ENCODE data around the gene SAYSD1. TPM values are rescaled to one million over a fixed set of nuclear protein-coding genes. Genes with fewer than 3 reads are reported as not detected.

Gene SAYSD1
- total and polyA plus RNA-seq, 9 of the 15 experiments (the other 6 are each of a cell fraction or from before 2014, with no cell fraction given), result 3.5 to 19.1 (median 12.4) TPM

DNA sequence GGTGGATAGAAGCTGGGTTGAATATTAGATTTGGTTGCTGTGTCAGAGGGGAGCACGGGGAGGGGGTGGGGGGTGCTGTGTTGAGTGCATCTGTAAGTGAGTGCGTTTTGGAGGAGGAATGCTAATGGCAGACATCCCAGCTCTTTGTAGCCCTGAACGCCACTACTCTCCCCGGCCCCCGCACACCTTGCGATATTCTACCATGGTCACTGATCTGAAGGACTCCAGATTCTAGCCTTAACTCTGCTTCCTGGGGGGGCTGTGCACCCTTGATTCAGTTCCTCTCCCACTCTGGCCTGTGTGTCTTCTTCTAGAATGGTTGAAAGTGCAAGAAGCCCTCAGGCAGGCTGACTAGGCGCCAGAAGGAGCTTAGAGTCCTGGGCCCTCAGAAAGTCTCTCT lies 59.3 kb downstream of the SAYSD1 start:
- peaks cover 24 to 62% of the 10 kb centered on the region in 2 experiments for H3K27me3 ChIP-seq (ENCODE audit: control insufficient read depth in 2 of 2, insufficient read depth in 2 of 2, low read length in 2 of 2)
- no peaks in the 10 kb centered on the region for H3K79me2 ChIP-seq (ENCODE audit: control insufficient read depth, insufficient read depth, low read length)
- no peak for DNase-seq (ENCODE audit: extremely low read depth in 1 of 4, low spot score in 3 of 4)
- H3K27ac ChIP-seq (ENCODE audit: extremely low read depth, low read depth, low read length), result no peak overlapping the region
- peaks cover 22% of the 10 kb centered on the region for H4K20me1 ChIP-seq (replicated peaks; ENCODE audit: control insufficient read depth, insufficient read depth, low read length)
- no TSS peak for BruUV-seq (replicated peaks)
- WGBS (ENCODE audit: insufficient coverage, low coverage, missing lambda C conversion rate), result 0% methylated on average over 7 of the region's 7 CpGs
- intact Hi-C loops (cut with micrococcal nuclease), result no loop called here
- POLR2A ChIA-PET, result interaction anchor here (0.7 to 1.4 kb wide), 3 partner anchors 11 to 577 kb away, joined by 3 to 6 read pairs (median 3); no protein-coding TSS in a partner anchor
- CTCF ChIA-PET (ENCODE audit: low intra/inter-chr PET ratio), result no interaction called here
- no peak overlapping the region for H3K4me2 ChIP-seq (ENCODE audit: insufficient read depth, low read length)
- H2AFZ ChIP-seq (ENCODE audit: low read depth, low read length), result no peak overlapping the region
- H3K9ac ChIP-seq (ENCODE audit: insufficient read depth in 1 of 2, low read depth in 2 of 2, low read length in 2 of 2), result no peak overlapping the region
- no peak for ATAC-seq
- H3K9me1 ChIP-seq (ENCODE audit: control insufficient read depth, insufficient read depth, low read length), result no peaks in the 10 kb centered on the region
- no peak overlapping the region for H3K4me3 ChIP-seq
- no peak for FAIRE-seq
- H3K4me1 ChIP-seq (replicated peaks in 1 of 2; ENCODE audit: control insufficient read depth in 2 of 2, insufficient read depth in 2 of 2, low read length in 2 of 2), result no peaks in the 10 kb centered on the region; a peak in 1 of 5 replicates
- H3K9me3 ChIP-seq (replicated peaks; ENCODE audit: control insufficient read depth, insufficient read depth, low read depth, low read length), result no peaks in the 10 kb centered on the region
- in situ Hi-C loops (cut with MboI), result no loop called here
- no peaks in the 10 kb centered on the region for H3K36me3 ChIP-seq (ENCODE audit: control insufficient read depth, insufficient read depth, low read length)
- TF ChIP-seq RFX5 (IDR thresholded peaks at IDR 0.05; ENCODE audit: low read depth, low read length) (no peak), SIX5 (IDR thresholded peaks at IDR 0.05; ENCODE audit: borderline replicate concordance in 1 of 2, insufficient read depth in 1 of 2, low read depth in 1 of 2, low read length in 2 of 2) (no peak)

GRCh38 chr6:39054577-39055142 lies 60.3 kb downstream of the SAYSD1 start:
- peaks cover 23% of the 10 kb centered on the region for H4K20me1 ChIP-seq (replicated peaks; ENCODE audit: control insufficient read depth, insufficient read depth, low read length)
- TF ChIP-seq, protein P1, sequence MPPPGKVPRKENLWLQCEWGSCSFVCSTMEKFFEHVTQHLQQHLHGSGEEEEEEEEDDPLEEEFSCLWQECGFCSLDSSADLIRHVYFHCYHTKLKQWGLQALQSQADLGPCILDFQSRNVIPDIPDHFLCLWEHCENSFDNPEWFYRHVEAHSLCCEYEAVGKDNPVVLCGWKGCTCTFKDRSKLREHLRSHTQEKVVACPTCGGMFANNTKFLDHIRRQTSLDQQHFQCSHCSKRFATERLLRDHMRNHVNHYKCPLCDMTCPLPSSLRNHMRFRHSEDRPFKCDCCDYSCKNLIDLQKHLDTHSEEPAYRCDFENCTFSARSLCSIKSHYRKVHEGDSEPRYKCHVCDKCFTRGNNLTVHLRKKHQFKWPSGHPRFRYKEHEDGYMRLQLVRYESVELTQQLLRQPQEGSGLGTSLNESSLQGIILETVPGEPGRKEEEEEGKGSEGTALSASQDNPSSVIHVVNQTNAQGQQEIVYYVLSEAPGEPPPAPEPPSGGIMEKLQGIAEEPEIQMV (tag; conservative IDR thresholded peaks at IDR 0.05; ENCODE audit: low read depth), result no peak
- TF ChIP-seq HMGN3 (IDR thresholded peaks at IDR 0.05; ENCODE audit: borderline replicate concordance, extremely low read depth, insufficient read length, low read depth, low read length), result no peak
- TF ChIP-seq ZNF589 (CRISPR knock-in tag; IDR thresholded peaks at IDR 0.05; ENCODE audit: low read depth), result no peak
- TF ChIP-seq RBBP5 (IDR thresholded peaks at IDR 0.05; ENCODE audit: borderline replicate concordance, insufficient read depth, low read length, poor library complexity, severe bottlenecking), result no peak
- TF ChIP-seq KAT2B (IDR thresholded peaks at IDR 0.05; ENCODE audit: low read depth, low read length), result no peak

More at GRCh38 chr6:39054577-39055142, 60.3 kb downstream of the SAYSD1 start:
- Histone ChIP-seq H3K4me1 (replicated peaks in 1 of 2; ENCODE audit: control insufficient read depth in 2 of 2, insufficient read depth in 2 of 2, low read length in 2 of 2) (no peaks in the 10 kb centered on the region; a peak in 1 of 5 replicates), H3K27ac (ENCODE audit: extremely low read depth, low read depth, low read length) (no peak overlapping the region), H3K36me3 (ENCODE audit: control insufficient read depth, insufficient read depth, low read length) (no peaks in the 10 kb centered on the region), H3K4me3 (no peak overlapping the region), H3K4me2 (ENCODE audit: insufficient read depth, low read length) (no peak overlapping the region), H3K9ac (ENCODE audit: insufficient read depth in 1 of 2, low read depth in 2 of 2, low read length in 2 of 2) (no peak overlapping the region), H3K9me1 (ENCODE audit: control insufficient read depth, insufficient read depth, low read length) (no peaks in the 10 kb centered on the region), H3K79me2 (ENCODE audit: control insufficient read depth, insufficient read depth, low read length) (no peaks in the 10 kb centered on the region), H2AFZ (ENCODE audit: low read depth, low read length) (no peak overlapping the region), H3K9me3 (replicated peaks; ENCODE audit: control insufficient read depth, insufficient read depth, low read depth, low read length) (no peaks in the 10 kb centered on the region), H3K27me3 (ENCODE audit: control insufficient read depth in 2 of 2, insufficient read depth in 2 of 2, low read length in 2 of 2) (peaks cover 20 to 62% of the 10 kb centered on the region in 2 experiments)
- ChIA-PET POLR2A (interaction anchor here (0.5 to 0.6 kb wide), 2 partner anchors 10 to 1436 kb away, joined by 3 read pairs; no protein-coding TSS in a partner anchor), CTCF (ENCODE audit: low intra/inter-chr PET ratio) (interaction anchor here (0.6 kb wide), 1 partner anchor 215 kb away, joined by 3 read pairs; no protein-coding TSS in a partner anchor)
- in situ Hi-C loops (cut with MboI), result no loop called here
- FAIRE-seq, result no peak
- intact Hi-C loops (cut with micrococcal nuclease), result no loop called here
- 0 out of 3 replicates have a peak, but pooled peaks have one; percentile 16 for ATAC-seq
- 4% methylated on average over 9 of the region's 9 CpGs for WGBS (ENCODE audit: insufficient coverage, low coverage, missing lambda C conversion rate)
- no peak for DNase-seq (ENCODE audit: extremely low read depth in 1 of 4, low spot score in 3 of 4)
- no TSS peak for BruUV-seq (replicated peaks)
